Caco-2 (cell line): ENCODE measurements around the gene ZNF367. TPM values are rescaled to one million over a fixed set of nuclear protein-coding genes. Genes with fewer than 3 reads are reported as not detected.

Source experiments
- Bru-seq: library from RNA; stranded (reverse); fragments of 400-500 nt; gene quantifications from one replicate; lab custom pipeline; 2021; lab: Mats Ljungman, UMichigan
- BruChase-seq, 2 experiments: library from RNA; stranded (reverse); fragments of 400-500 nt; gene quantifications; one replicate each; lab custom pipeline; 2021; lab: Mats Ljungman, UMichigan
- BruUV-seq: library from RNA; stranded (reverse); fragments of 400-500 nt; replicated peaks from 2 replicates; lab custom pipeline; 2021; lab: Mats Ljungman, UMichigan
- CTCF ChIA-PET: fragments of 300-600 bp; sonication (Branson Sonifier 250); formaldehyde crosslinking; loops from one replicate; lab custom pipeline; 2022; ENCODE audit warnings: antibody characterized with exemption; lab: Charles Lee
- POLR2A ChIA-PET: fragments of 300-600 bp; sonication (Branson Sonifier 250); formaldehyde crosslinking; loops from one replicate; lab custom pipeline; 2022; ENCODE audit warnings: antibody characterized with exemption; lab: Charles Lee
- DNase-seq, 2 experiments: peaks; one replicate each; pipeline versions ENCODE4 v3.0.0 to v3.0.0-alpha.2; 2020 to 2022
- H3K27me3 ChIP-seq: replicated peaks from 2 replicates; pipeline ENCODE4 v1.6.0; 2011; ENCODE audit warnings: low read length; ENCODE audit not compliant: control insufficient read depth, insufficient read depth
- H3K36me3 ChIP-seq: 2 replicates; pipeline ENCODE4 v1.5.1; 2011; ENCODE audit warnings: low read length; ENCODE audit not compliant: control insufficient read depth, insufficient read depth
- H3K4me1 ChIP-seq: fragments of 250-450 bp; sonication (Bioruptor Pico); 2 replicates; pipeline ENCODE4 v1.5.1; 2020; ENCODE audit warnings: mild to moderate bottlenecking
- H3K4me3 ChIP-seq: 2 replicates; pipeline ENCODE4 v1.5.1; 2011; ENCODE audit warnings: low read depth, mild to moderate bottlenecking, control low read depth, low read length
- H3K9me3 ChIP-seq: fragments of 250-450 bp; sonication (Bioruptor Pico); 2 replicates; pipeline ENCODE4 v1.5.1; 2020; ENCODE audit warnings: mild to moderate bottlenecking, moderate library complexity
- H3K27ac Mint-ChIP-seq: one replicate; pipeline ENCODE4 v1.8.0; 2022; ENCODE audit warnings: mixed read lengths; ENCODE audit not compliant: unreplicated experiment
- H3K27me3 Mint-ChIP-seq: one replicate; pipeline ENCODE4 v1.8.0; 2022; ENCODE audit warnings: mixed read lengths; ENCODE audit not compliant: insufficient read depth, unreplicated experiment
- H3K36me3 Mint-ChIP-seq: one replicate; pipeline ENCODE4 v1.8.0; 2022; ENCODE audit warnings: mild to moderate bottlenecking, mixed read lengths; ENCODE audit not compliant: insufficient read depth, unreplicated experiment
- H3K4me1 Mint-ChIP-seq: one replicate; pipeline ENCODE4 v1.8.0; 2022; ENCODE audit warnings: low read depth, mixed read lengths; ENCODE audit not compliant: unreplicated experiment
- H3K4me3 Mint-ChIP-seq: one replicate; pipeline ENCODE4 v1.8.0; 2022; ENCODE audit warnings: mild to moderate bottlenecking, moderate library complexity, mixed read lengths; ENCODE audit not compliant: unreplicated experiment
- H3K9me3 Mint-ChIP-seq: one replicate; pipeline ENCODE4 v1.8.0; 2022; ENCODE audit warnings: mixed read lengths; ENCODE audit not compliant: unreplicated experiment
- intact Hi-C: fragments of 100-400 bp; cut with micrococcal nuclease; formaldehyde crosslinking; loops from one replicate; pipeline ENCODE4 v1.10.0; 2022; ENCODE audit not compliant: unreplicated experiment
- long read RNA-seq: library from polyadenylated mRNA; stranded (forward); transcript quantifications from one replicate; pipeline ENCODE4 v2.0.0, GENCODE V29; 2022
- total RNA-seq: library from RNA; stranded (reverse); gene quantifications from 2 replicates; pipeline ENCODE4 v1.2.3, GENCODE V29; 2022
- TF ChIP-seq, protein P1 (sequence below), 2 experiments: fragments of 200-600 bp in 1 of 2; IDR thresholded peaks; 1 replicate in 1 of 2; 2 replicates in 1 of 2; pipeline versions ENCODE4 v1.5.1 to v1.8.0; 2011 to 2022; ENCODE audit warnings: antibody characterized with exemption in 1 of 2, control low read depth in 1 of 2, inconsistent platforms in 1 of 2, low read depth in 1 of 2, low read length in 1 of 2, mild to moderate bottlenecking in 1 of 2, moderate library complexity in 1 of 2; ENCODE audit not compliant: insufficient read depth in 1 of 2, severe bottlenecking in 1 of 2, unreplicated experiment in 1 of 2

ZNF367 gene
- 9.3 and 10.0 TPM in 2 replicates for total RNA-seq
- percentile 87 among the genes with signal in this experiment for Bru-seq, nascent RNA
- BruChase-seq, experiment 1, labeled RNA remaining after a 2-hour chase, result percentile 72 among the genes with signal in this experiment
- BruChase-seq, experiment 2, labeled RNA remaining after a 6-hour chase, result percentile 73 among the genes with signal in this experiment
- long read RNA-seq, transcript ZNF367-201 (5 exons, 3,646 nt), result major isoform, 15 of 25 reads
- long read RNA-seq, partial matches to known transcripts, result 4 of 25 reads
- long read RNA-seq, other reads (novel, unspliced or antisense), result 6 of 25 reads

DNA sequence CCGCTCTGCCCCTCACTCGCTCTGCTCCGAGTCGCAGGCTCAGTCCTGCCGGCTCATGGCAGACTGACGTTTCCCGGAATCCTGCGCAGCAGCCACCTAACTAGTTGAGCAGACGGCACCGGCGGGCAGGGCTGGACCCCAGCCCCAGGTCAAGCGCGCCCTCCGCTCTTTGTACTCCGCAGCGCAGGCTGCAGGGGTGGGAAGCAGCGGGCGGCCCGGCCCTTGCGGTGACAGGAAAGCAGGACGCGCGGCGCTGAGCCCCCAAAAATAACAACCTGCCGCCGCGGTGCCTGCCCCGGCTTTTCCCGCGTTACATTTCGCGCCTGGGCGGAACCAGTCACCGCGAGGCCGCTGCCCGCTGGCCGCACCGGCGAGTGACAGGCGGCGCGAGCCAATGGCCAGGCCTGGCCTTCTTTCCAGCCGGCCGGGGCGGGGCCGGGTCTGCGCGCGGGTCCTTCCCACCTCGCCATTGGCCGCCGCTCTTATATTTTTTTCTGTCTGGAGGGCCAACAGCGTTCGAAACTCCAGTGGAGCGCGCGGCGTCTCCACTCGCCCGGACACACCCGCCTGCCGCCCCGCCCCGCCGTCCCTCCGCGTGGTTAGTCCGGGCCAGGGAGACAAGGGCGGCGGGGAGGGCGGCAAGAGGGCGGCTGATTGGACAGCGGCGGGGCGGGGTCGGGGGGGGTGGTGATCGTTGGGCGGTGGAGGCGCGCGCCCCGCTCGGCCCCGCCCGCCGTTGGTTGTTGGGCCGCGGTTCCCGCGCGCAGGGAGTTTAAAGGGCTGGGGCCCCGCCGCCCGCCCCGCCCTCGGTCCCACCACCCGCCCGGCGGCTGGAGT, at the start of gene ZNF367:
Gene ZNF367 (minus strand): TSS at position 288 of the 837 bp plus-strand sequence. CDS start 338 bp downstream, outside the sequence.
- H3K4me1 Mint-ChIP-seq, result peaks cover 17% of the 10 kb centered on the region
- peaks cover 35% of the 10 kb centered on the region for H3K36me3 Mint-ChIP-seq

DNA sequence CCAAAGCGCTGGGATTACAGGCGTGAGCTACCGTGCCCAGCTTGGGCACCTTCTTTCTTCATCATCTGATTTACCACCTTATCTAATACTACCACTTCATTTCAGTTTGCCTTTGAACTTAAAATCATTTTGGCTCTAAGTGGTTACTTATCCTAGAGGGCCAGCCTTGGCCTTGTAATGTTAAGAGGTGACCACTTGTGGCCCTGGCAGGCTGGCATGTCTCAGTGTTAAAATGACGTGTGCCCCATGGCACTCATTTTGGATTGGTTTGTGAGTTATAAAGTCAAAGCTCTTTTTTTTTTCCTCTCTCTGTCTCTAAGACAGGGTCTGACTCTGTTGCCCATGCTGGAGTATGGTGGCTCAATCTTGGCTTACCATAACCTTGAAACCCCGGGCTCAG, 49.6 kb upstream of the ZNF367 start:
- DNase-seq, result no peak
- no TSS peak for BruUV-seq
- no peaks in the 10 kb centered on the region for H3K36me3 ChIP-seq
- H3K9me3 Mint-ChIP-seq, result no peaks in the 10 kb centered on the region
- H3K4me1 ChIP-seq, result no peaks in the 10 kb centered on the region
- TF ChIP-seq, protein P1, sequence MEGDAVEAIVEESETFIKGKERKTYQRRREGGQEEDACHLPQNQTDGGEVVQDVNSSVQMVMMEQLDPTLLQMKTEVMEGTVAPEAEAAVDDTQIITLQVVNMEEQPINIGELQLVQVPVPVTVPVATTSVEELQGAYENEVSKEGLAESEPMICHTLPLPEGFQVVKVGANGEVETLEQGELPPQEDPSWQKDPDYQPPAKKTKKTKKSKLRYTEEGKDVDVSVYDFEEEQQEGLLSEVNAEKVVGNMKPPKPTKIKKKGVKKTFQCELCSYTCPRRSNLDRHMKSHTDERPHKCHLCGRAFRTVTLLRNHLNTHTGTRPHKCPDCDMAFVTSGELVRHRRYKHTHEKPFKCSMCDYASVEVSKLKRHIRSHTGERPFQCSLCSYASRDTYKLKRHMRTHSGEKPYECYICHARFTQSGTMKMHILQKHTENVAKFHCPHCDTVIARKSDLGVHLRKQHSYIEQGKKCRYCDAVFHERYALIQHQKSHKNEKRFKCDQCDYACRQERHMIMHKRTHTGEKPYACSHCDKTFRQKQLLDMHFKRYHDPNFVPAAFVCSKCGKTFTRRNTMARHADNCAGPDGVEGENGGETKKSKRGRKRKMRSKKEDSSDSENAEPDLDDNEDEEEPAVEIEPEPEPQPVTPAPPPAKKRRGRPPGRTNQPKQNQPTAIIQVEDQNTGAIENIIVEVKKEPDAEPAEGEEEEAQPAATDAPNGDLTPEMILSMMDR (IDR thresholded peaks at IDR 0.05; ENCODE audit: insufficient read depth in 1 of 2, low read depth in 1 of 2, low read length in 1 of 2, severe bottlenecking in 1 of 2, unreplicated experiment in 1 of 2), result no peak
- no peaks in the 10 kb centered on the region for H3K27me3 ChIP-seq
- CTCF ChIA-PET, result no interaction called here
- H3K9me3 ChIP-seq, result no peaks in the 10 kb centered on the region
- intact Hi-C loops, result no loop called here
- no peaks in the 10 kb centered on the region for H3K27me3 Mint-ChIP-seq
- POLR2A ChIA-PET, result no interaction called here
- H3K4me3 Mint-ChIP-seq, result no peak overlapping the region
- peaks cover 51% of the 10 kb centered on the region for H3K36me3 Mint-ChIP-seq
- no peak overlapping the region for H3K4me3 ChIP-seq
- H3K4me1 Mint-ChIP-seq, result no peaks in the 10 kb centered on the region
- no peak overlapping the region for H3K27ac Mint-ChIP-seq

More for the DNA sequence above, at the start of gene ZNF367:
- intact Hi-C loops, result loop anchor here (1.0 to 5.0 kb wide), 5 partner anchors 27 to 911 kb away; partner anchors contain the start of gene HABP4
- H3K4me1 ChIP-seq, result peaks cover 19% of the 10 kb centered on the region
- H3K9me3 Mint-ChIP-seq, result no peaks in the 10 kb centered on the region
- H3K27me3 Mint-ChIP-seq, result no peaks in the 10 kb centered on the region
- H3K27ac Mint-ChIP-seq, result peak within 1 kb of the TSS; percentile 94
- CTCF ChIA-PET, result no interaction called here
- H3K4me3 ChIP-seq, result peak within 1 kb of the TSS; percentile 67
- TF ChIP-seq, protein P1 (IDR thresholded peaks at IDR 0.05; ENCODE audit: insufficient read depth in 1 of 2, low read depth in 1 of 2, low read length in 1 of 2, severe bottlenecking in 1 of 2, unreplicated experiment in 1 of 2), result no peak
- peak within 1 kb of the TSS; percentile 94 for H3K4me3 Mint-ChIP-seq
- POLR2A ChIA-PET, result interaction anchor here (0.7 kb wide), 1 partner anchor 19 kb away, joined by 3 read pairs; no protein-coding TSS in a partner anchor
- DNase-seq, result peak; percentile 98
- BruUV-seq, result no TSS peak
- H3K36me3 ChIP-seq, result no peaks in the 10 kb centered on the region
- H3K27me3 ChIP-seq, result no peaks in the 10 kb centered on the region
- H3K9me3 ChIP-seq, result no peaks in the 10 kb centered on the region

DNA sequence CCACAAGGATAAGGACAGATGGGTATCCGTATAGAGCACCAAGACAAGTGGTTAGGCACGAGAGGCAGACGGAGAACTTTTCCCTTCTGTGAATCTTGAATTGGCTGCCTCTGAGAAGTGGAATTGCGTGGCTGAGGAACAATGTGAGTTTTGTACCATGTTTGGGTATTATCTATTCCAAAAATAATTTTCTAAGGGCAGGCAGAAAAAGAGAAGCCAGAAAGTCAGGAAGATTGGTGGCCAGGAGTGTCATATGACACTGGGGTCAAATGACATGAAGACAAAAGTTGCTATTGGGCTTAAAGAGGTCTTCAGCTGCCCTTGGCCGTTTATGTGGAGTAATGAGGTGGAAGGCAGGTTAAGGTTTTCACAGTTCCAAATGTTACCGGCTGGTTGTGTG, 46.3 kb upstream of the ZNF367 start:
- H3K9me3 Mint-ChIP-seq, result no peaks in the 10 kb centered on the region
- H3K9me3 ChIP-seq, result no peaks in the 10 kb centered on the region

More for the DNA sequence above, 46.3 kb upstream of the ZNF367 start:
- Histone ChIP-seq H3K4me3 (no peak overlapping the region), H3K27me3 (no peaks in the 10 kb centered on the region), H3K36me3 (no peaks in the 10 kb centered on the region), H3K4me1 (no peaks in the 10 kb centered on the region)
- DNase-seq, result no peak
- Mint-ChIP-seq H3K27me3 (no peaks in the 10 kb centered on the region), H3K36me3 (peaks cover 40% of the 10 kb centered on the region), H3K27ac (no peak overlapping the region), H3K4me3 (no peak overlapping the region), H3K4me1 (no peaks in the 10 kb centered on the region)
- intact Hi-C loops, result no loop called here
- no TSS peak for BruUV-seq
- TF ChIP-seq, protein P1 (IDR thresholded peaks at IDR 0.05; ENCODE audit: insufficient read depth in 1 of 2, low read depth in 1 of 2, low read length in 1 of 2, severe bottlenecking in 1 of 2, unreplicated experiment in 1 of 2), result no peak
- ChIA-PET CTCF (no interaction called here), POLR2A (no interaction called here)
